ENCODE measurements around the gene TRIM71.
A peak's percentile ranks its signal among the peaks of the same experiment; 100 is the strongest.
"Not testable (repeated sequence)": the region's sequence is repeated elsewhere in the genome, so short reads cannot be mapped to it uniquely, and the experiment has no call there.

The TRIM71 gene

DNA sequence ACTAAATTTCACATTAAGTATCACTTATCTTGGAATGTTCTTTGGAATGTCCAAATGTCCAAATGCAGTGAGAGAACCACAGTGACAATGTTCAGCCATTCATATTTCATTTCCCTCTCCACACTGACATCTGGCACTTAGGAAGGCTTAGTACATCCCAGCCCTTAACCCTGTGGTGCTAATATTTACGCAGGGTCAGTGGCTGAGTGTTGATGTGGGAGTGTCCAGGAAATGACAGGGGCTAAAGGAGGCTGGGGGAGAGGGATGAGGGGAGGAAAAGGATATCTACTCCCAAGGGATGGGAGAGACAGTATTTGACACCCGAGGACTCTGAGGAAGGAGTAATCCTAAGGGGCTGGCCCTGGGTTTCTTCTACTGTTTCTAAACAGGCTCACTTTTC, 119.5 kb downstream of the TRIM71 start:
- Histone ChIP-seq H3K27me3 (ENCODE audit: insufficient read depth, low read length, poor library complexity, severe bottlenecking) (no peaks in the 10 kb centered on the region), H3K9ac (ENCODE audit: low read depth, low read length, poor library complexity, severe bottlenecking) (no peak overlapping the region), H3K4me1 (ENCODE audit: insufficient read depth, low read length, poor library complexity, severe bottlenecking) (no peaks in the 10 kb centered on the region), H3K4me3 (ENCODE audit: low read length, poor library complexity, severe bottlenecking) (no peak overlapping the region), H3K9me2 (replicated peaks; ENCODE audit: low read depth, low read length) (no peaks in the 10 kb centered on the region), H2AFZ (ENCODE audit: low read length) (no peak overlapping the region), H3F3A (ENCODE audit: low read depth) (no peaks in the 10 kb centered on the region), H3K9me3 (ENCODE audit: insufficient read depth, low read depth, low read length) (no peaks in the 10 kb centered on the region), H3K36me3 (ENCODE audit: insufficient read depth, low read length) (no peaks in the 10 kb centered on the region), H3K79me2 (ENCODE audit: insufficient read depth, low read length) (no peaks in the 10 kb centered on the region), H3K4me2 (ENCODE audit: low read depth, low read length, poor library complexity, severe bottlenecking) (no peak overlapping the region), H4K20me1 (ENCODE audit: insufficient read depth, low read length, poor library complexity, severe bottlenecking) (no peaks in the 10 kb centered on the region)
- no peak for TF ChIP-seq EZH2phosphoT487 (IDR thresholded peaks at IDR 0.05; ENCODE audit: borderline replicate concordance)
- TF ChIP-seq, protein P1, sequence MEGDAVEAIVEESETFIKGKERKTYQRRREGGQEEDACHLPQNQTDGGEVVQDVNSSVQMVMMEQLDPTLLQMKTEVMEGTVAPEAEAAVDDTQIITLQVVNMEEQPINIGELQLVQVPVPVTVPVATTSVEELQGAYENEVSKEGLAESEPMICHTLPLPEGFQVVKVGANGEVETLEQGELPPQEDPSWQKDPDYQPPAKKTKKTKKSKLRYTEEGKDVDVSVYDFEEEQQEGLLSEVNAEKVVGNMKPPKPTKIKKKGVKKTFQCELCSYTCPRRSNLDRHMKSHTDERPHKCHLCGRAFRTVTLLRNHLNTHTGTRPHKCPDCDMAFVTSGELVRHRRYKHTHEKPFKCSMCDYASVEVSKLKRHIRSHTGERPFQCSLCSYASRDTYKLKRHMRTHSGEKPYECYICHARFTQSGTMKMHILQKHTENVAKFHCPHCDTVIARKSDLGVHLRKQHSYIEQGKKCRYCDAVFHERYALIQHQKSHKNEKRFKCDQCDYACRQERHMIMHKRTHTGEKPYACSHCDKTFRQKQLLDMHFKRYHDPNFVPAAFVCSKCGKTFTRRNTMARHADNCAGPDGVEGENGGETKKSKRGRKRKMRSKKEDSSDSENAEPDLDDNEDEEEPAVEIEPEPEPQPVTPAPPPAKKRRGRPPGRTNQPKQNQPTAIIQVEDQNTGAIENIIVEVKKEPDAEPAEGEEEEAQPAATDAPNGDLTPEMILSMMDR (conservative IDR thresholded peaks at IDR 0.05; ENCODE audit: low read length) = no peak

DNA sequence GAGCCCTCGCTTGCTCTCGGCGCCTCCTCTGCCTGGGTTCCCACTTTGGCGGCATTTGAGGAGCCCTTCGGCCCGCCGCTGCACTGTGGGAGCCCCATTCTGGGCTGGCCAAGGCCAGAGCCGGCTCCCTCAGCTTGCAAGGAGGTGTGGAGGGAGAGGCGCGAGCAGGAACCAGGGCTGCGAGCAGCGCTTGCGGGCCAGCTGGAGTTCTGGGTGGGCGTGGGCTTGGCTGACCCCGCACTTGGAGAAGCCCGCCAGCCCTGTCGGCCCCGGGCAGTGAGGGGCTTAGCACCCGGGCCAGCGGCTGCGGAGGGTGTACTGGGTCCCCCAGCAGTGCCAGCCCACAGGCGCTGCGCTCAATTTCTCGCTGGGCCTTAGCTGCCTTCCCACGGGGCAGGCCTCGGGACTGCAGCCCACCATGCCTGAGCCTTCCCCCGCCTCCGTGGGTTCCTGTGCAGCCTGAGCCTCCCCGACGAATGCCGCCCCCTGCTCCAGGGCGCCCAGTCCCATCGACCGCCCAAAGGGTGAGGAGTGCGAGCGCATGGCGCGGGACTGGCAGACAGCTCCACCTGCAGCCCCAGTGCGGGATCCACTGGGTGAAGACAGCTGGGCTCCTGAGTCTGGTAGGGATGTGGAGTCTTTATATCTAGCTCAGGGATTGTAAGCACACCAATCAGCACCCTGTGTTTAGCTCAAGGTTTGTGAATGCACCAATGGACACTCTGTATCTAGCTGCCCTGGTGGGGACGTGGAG, 121.9 kb downstream of the TRIM71 start:
- H2AFZ ChIP-seq (ENCODE audit: low read length); H3K9me3 ChIP-seq (ENCODE audit: insufficient read depth, low read depth, low read length); H3K4me3 ChIP-seq (ENCODE audit: low read length, poor library complexity, severe bottlenecking); H3K9me2 ChIP-seq (replicated peaks; ENCODE audit: low read depth, low read length); H4K20me1 ChIP-seq (ENCODE audit: insufficient read depth, low read length, poor library complexity, severe bottlenecking); H3K27me3 ChIP-seq (ENCODE audit: insufficient read depth, low read length, poor library complexity, severe bottlenecking); H3K9ac ChIP-seq (ENCODE audit: low read depth, low read length, poor library complexity, severe bottlenecking); H3K4me2 ChIP-seq (ENCODE audit: low read depth, low read length, poor library complexity, severe bottlenecking); H3K4me1 ChIP-seq (ENCODE audit: insufficient read depth, low read length, poor library complexity, severe bottlenecking); H3K79me2 ChIP-seq (ENCODE audit: insufficient read depth, low read length); H3F3A ChIP-seq (ENCODE audit: low read depth); H3K36me3 ChIP-seq (ENCODE audit: insufficient read depth, low read length): not testable (repeated sequence)

DNA sequence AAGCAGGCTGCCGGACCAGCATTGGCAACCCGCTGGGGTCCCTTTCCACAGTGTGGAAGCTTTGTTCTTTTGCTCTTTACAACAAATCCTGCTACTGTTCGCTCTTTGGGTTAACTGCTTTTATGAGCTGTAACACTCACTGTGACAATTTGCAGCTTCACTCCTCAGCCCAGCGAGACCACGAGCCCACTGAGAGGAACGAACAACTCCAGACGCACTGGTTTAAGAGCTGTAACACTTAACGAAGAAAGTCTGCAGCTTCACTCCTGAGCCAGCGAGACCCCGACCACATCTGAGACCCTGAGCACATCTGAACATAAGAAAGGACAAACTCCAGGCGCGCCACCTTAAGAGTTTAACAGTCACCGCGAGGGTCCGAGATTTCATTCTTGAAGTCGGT, 122.9 kb downstream of the TRIM71 start:
- H3K9me3 ChIP-seq (ENCODE audit: insufficient read depth, low read depth, low read length) = no peaks in the 10 kb centered on the region
- no peaks in the 10 kb centered on the region for H3K27me3 ChIP-seq (ENCODE audit: insufficient read depth, low read length, poor library complexity, severe bottlenecking)
- H3K4me2 ChIP-seq (ENCODE audit: low read depth, low read length, poor library complexity, severe bottlenecking) = no peak overlapping the region
- H4K20me1 ChIP-seq (ENCODE audit: insufficient read depth, low read length, poor library complexity, severe bottlenecking) = no peaks in the 10 kb centered on the region
- TF ChIP-seq, protein P1 (conservative IDR thresholded peaks at IDR 0.05; ENCODE audit: low read length) = no peak
- TF ChIP-seq EZH2phosphoT487 (IDR thresholded peaks at IDR 0.05; ENCODE audit: borderline replicate concordance) = no peak
- H3F3A ChIP-seq (ENCODE audit: low read depth) = peaks cover 3% of the 10 kb centered on the region; the same call in 1 of the 2 replicates
- no peak overlapping the region for H3K4me3 ChIP-seq (ENCODE audit: low read length, poor library complexity, severe bottlenecking)
- no peaks in the 10 kb centered on the region for H3K4me1 ChIP-seq (ENCODE audit: insufficient read depth, low read length, poor library complexity, severe bottlenecking)
- H3K9me2 ChIP-seq (replicated peaks; ENCODE audit: low read depth, low read length) = no peaks in the 10 kb centered on the region
- no peaks in the 10 kb centered on the region for H3K79me2 ChIP-seq (ENCODE audit: insufficient read depth, low read length)
- H2AFZ ChIP-seq (ENCODE audit: low read length) = no peak overlapping the region
- no peaks in the 10 kb centered on the region for H3K36me3 ChIP-seq (ENCODE audit: insufficient read depth, low read length)
- H3K9ac ChIP-seq (ENCODE audit: low read depth, low read length, poor library complexity, severe bottlenecking) = no peak overlapping the region

DNA sequence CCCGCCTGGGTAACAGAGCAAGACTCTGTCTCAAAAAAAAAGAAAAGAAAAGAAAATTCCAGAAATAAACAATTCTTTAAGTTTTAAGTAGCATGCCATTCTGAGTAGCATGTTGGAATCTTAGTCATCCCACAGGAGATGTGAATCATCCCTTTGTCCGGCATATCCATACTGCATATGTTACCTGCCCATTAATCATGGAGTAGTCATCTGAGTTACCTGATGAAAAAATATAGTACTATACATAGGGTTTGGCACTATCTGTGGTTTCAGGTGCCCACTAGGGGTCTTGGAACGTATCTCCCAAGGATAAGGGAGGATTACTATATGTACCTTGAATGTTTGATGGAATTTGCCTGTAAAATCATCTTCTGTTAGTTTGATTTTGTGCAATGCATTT, 127.3 kb downstream of the TRIM71 start:
- Histone ChIP-seq H3K36me3 (ENCODE audit: insufficient read depth, low read length) (no peaks in the 10 kb centered on the region), H3K4me3 (ENCODE audit: low read length, poor library complexity, severe bottlenecking) (no peak overlapping the region), H3K9me3 (ENCODE audit: insufficient read depth, low read depth, low read length) (no peaks in the 10 kb centered on the region), H3K4me1 (ENCODE audit: insufficient read depth, low read length, poor library complexity, severe bottlenecking) (peaks cover 2% of the 10 kb centered on the region), H4K20me1 (ENCODE audit: insufficient read depth, low read length, poor library complexity, severe bottlenecking) (no peaks in the 10 kb centered on the region), H2AFZ (ENCODE audit: low read length) (no peak overlapping the region), H3K27me3 (ENCODE audit: insufficient read depth, low read length, poor library complexity, severe bottlenecking) (no peaks in the 10 kb centered on the region), H3K79me2 (ENCODE audit: insufficient read depth, low read length) (no peaks in the 10 kb centered on the region), H3K4me2 (ENCODE audit: low read depth, low read length, poor library complexity, severe bottlenecking) (no peak overlapping the region), H3K9me2 (replicated peaks; ENCODE audit: low read depth, low read length) (no peaks in the 10 kb centered on the region), H3K9ac (ENCODE audit: low read depth, low read length, poor library complexity, severe bottlenecking) (no peak overlapping the region), H3F3A (ENCODE audit: low read depth) (peaks cover 4% of the 10 kb centered on the region; the same call in 1 of the 2 replicates)
- no peak for TF ChIP-seq EZH2phosphoT487 (IDR thresholded peaks at IDR 0.05; ENCODE audit: borderline replicate concordance)
- TF ChIP-seq, protein P1 (conservative IDR thresholded peaks at IDR 0.05; ENCODE audit: low read length) = 0 out of 2 replicates have a peak, but pooled peaks have one; percentile 18

DNA sequence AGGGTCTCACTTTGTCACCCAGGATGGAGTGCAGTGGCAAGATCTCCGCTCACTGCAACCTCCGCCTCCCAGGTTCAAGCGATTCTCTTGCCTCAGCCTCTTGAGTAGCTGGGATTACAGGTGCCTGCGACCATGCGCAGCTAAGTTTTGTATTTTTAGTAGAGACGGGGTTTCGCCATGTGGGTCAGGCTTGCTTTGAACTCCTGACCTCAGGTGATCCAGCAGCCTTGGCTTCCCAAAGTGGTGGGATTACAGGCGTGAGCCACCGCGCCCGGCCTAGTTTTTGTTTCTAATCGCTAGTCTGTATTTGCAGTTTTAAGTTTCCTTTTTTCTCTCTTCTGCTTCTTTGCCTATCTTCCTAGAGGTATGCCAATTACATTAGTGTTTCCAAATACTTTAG, 127.8 kb downstream of the TRIM71 start:
- not testable (repeated sequence) for H3K27me3 ChIP-seq (ENCODE audit: insufficient read depth, low read length, poor library complexity, severe bottlenecking); H3K9me3 ChIP-seq (ENCODE audit: insufficient read depth, low read depth, low read length); H3F3A ChIP-seq (ENCODE audit: low read depth); H2AFZ ChIP-seq (ENCODE audit: low read length); H3K4me2 ChIP-seq (ENCODE audit: low read depth, low read length, poor library complexity, severe bottlenecking); H3K79me2 ChIP-seq (ENCODE audit: insufficient read depth, low read length); H3K36me3 ChIP-seq (ENCODE audit: insufficient read depth, low read length); H3K9me2 ChIP-seq (replicated peaks; ENCODE audit: low read depth, low read length); H3K4me3 ChIP-seq (ENCODE audit: low read length, poor library complexity, severe bottlenecking); H4K20me1 ChIP-seq (ENCODE audit: insufficient read depth, low read length, poor library complexity, severe bottlenecking); H3K4me1 ChIP-seq (ENCODE audit: insufficient read depth, low read length, poor library complexity, severe bottlenecking); H3K9ac ChIP-seq (ENCODE audit: low read depth, low read length, poor library complexity, severe bottlenecking)
